Suprapubic skin (tissue), 4 donors: ENCODE data around the gene DEK. TPM values are rescaled to one million over a fixed set of nuclear protein-coding genes. Genes with fewer than 3 reads are reported as not detected.

Experiments used
- DNase-seq, 2 donors: peaks; one replicate each; pipeline ENCODE4 v3.0.0-alpha.2; 2019; ENCODE audit warnings: low spot score in 2 of 2
- H3K27ac ChIP-seq: fragments of 200-600 bp; sonication (generic); one replicate; pipeline ENCODE4 v1.5.1; 2019
- H3K27me3 ChIP-seq: fragments of 200-600 bp; sonication (generic); one replicate; pipeline ENCODE4 v1.5.1; 2019
- H3K36me3 ChIP-seq: fragments of 200-600 bp; sonication (generic); one replicate; pipeline ENCODE4 v1.5.1; 2019
- H3K4me1 ChIP-seq: fragments of 200-600 bp; sonication (generic); one replicate; pipeline ENCODE4 v1.5.1; 2019
- H3K4me3 ChIP-seq: fragments of 200-600 bp; sonication (generic); one replicate; pipeline ENCODE4 v1.5.1; 2019; ENCODE audit warnings: mild to moderate bottlenecking
- H3K9me3 ChIP-seq: fragments of 200-600 bp; sonication (generic); one replicate; pipeline ENCODE4 v1.5.1; 2019
- CTCF ChIP-seq, 2 donors: fragments of 200-600 bp in 1 of 2; fragments of 450-650 bp in 1 of 2; sonication (generic) in 1 of 2; IDR thresholded peaks; one replicate each; pipeline ENCODE4 v1.5.1; 2016 to 2019; ENCODE audit warnings: antibody characterized with exemption in 2 of 2, mild to moderate bottlenecking in 1 of 2, moderate library complexity in 1 of 2
- EP300 ChIP-seq: sonication (generic); formaldehyde crosslinking; IDR thresholded peaks from one replicate; pipeline ENCODE4 v1.6.1; 2017; ENCODE audit warnings: antibody characterized with exemption
- POLR2A ChIP-seq, 2 donors: fragments of 450-650 bp; IDR thresholded peaks; one replicate each; pipeline ENCODE4 v1.6.1; 2017; ENCODE audit warnings: antibody characterized with exemption in 2 of 2, mild to moderate bottlenecking in 2 of 2, moderate library complexity in 2 of 2
- POLR2AphosphoS5 ChIP-seq, 3 donors: sonication (generic); formaldehyde crosslinking; IDR thresholded peaks; one replicate each; pipeline ENCODE4 v1.6.1; 2017; ENCODE audit warnings: antibody characterized with exemption in 3 of 3
- WGBS: methylation state at CpG from one replicate; pipeline ENCODE4 v1.1.5; 2018; 5-methylcytosine and 5-hydroxymethylcytosine counted together
- total RNA-seq, 4 donors: library from RNA; depleted of rRNA; stranded (reverse); fragments of >200 nt; gene quantifications; one replicate each; pipeline ENCODE4 v1.1.0, GENCODE V29; 2016

The DEK gene
- total RNA-seq, 4 donors from 2014 or later: 57.6 to 90.3 (median 64.4) TPM

- Histone ChIP-seq H3K4me1 (peaks cover 5% of the 10 kb centered on the region), H3K27me3 (peaks cover under 1% of the 10 kb centered on the region), H3K27ac (no peak overlapping the region), H3K4me3 (no peak overlapping the region), H3K9me3 (no peaks in the 10 kb centered on the region), H3K36me3 (no peaks in the 10 kb centered on the region)
- no peak for DNase-seq
- no peak for TF ChIP-seq POLR2AphosphoS5 (IDR thresholded peaks at IDR 0.05)
- no peak for TF ChIP-seq POLR2A (IDR thresholded peaks at IDR 0.05)
- no peak for TF ChIP-seq EP300
- TF ChIP-seq CTCF (IDR thresholded peaks at IDR 0.05): no peak
- 94% methylated on average over 4 of the region's 4 CpGs for WGBS
Measured at GRCh38 chr6:18270216-18270615, 5.9 kb upstream of the DEK start.

- TF ChIP-seq POLR2A (IDR thresholded peaks at IDR 0.05) (no peak), POLR2AphosphoS5 (IDR thresholded peaks at IDR 0.05) (no peak), CTCF (IDR thresholded peaks at IDR 0.05) (no peak), EP300 (no peak)
- DNase-seq: no peak
- H3K27ac ChIP-seq: no peak overlapping the region
- no peaks in the 10 kb centered on the region for H3K36me3 ChIP-seq
- H3K27me3 ChIP-seq: no peaks in the 10 kb centered on the region
- 54% methylated on average over 10 of the region's 10 CpGs for whole genome bisulfite sequencing
- H3K4me1 ChIP-seq: peaks cover 9% of the 10 kb centered on the region
- H3K4me3 ChIP-seq: no peak overlapping the region
- no peaks in the 10 kb centered on the region for H3K9me3 ChIP-seq
Measured at GRCh38 chr6:18269717-18270116, 5.4 kb upstream of the DEK start.

DNA sequence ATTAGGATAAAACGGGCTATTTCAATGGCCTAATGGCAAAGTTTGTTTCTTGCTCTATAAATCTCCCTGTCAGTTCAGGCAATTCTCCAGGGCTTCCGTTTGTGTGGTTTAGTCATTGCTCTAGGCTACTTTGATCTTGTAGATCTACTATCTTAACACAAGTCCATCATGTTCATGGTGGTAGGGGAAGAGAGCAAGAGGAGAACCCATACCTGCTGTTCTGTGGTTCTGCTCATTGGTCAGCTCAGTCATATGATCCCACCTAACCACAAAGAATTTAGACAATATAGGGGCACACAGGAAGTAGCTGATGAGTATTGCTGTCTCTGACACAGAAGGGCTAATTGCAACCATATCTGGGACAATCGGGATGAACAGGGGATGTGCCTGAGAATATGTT, 4.9 kb upstream of the DEK start:
- no peak overlapping the region for H3K27ac ChIP-seq
- DNase-seq: no peak
- H3K9me3 ChIP-seq: no peaks in the 10 kb centered on the region
- TF ChIP-seq POLR2AphosphoS5 (IDR thresholded peaks at IDR 0.05): no peak
- peaks cover 9% of the 10 kb centered on the region for H3K4me1 ChIP-seq
- WGBS: 24% methylated on average over 3 of the region's 3 CpGs
- H3K36me3 ChIP-seq: no peaks in the 10 kb centered on the region
- H3K27me3 ChIP-seq: no peaks in the 10 kb centered on the region
- no peak overlapping the region for H3K4me3 ChIP-seq

DNA sequence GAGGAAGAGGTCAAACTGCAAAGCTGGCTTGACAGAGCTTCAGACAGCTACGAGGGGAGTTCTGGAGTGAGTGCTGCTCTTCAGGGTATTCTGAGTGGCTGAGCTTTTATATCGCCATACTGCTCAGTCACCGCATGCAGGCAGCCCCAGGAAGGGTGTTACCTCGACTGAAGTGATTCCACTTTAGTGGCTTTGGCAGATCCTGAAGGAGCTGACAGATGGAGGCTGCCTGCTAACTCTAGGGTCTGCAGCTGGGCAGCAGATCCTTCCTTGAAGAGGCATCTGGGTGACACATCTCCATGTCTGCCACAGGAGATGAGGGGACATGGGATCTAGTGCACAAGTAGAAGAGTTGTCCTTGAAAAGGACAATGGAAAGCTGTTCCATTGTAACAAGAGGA, 3.7 kb upstream of the DEK start:
- Histone ChIP-seq H3K27ac (no peak overlapping the region), H3K27me3 (no peaks in the 10 kb centered on the region), H3K4me1 (peaks cover 11% of the 10 kb centered on the region), H3K9me3 (no peaks in the 10 kb centered on the region), H3K36me3 (no peaks in the 10 kb centered on the region), H3K4me3 (no peak overlapping the region)
- 64% methylated on average over 4 of the region's 4 CpGs for WGBS
- DNase-seq: no peak
- TF ChIP-seq CTCF (IDR thresholded peaks at IDR 0.05) (no peak), EP300 (no peak), POLR2A (IDR thresholded peaks at IDR 0.05) (no peak), POLR2AphosphoS5 (IDR thresholded peaks at IDR 0.05) (no peak)

DNA sequence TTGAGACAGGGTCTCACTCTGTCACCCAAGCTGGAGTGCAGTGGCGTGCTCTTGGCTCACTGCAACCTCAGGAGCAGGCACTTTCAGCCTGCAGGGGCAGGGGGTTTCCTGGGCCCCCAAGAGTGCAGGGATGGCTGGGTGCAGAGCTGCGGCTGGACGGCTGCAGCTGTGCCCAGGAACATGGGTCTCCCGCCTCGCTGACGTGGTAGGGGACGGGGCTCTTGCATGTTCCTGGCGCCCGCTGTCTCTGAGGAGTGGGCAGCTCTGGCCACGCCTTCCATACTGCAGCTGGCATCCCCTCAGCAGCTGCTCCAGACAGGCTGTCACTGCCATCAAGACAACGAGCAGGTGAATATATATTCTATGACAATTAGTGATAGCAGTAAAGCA, 2.2 kb upstream of the DEK start:
- H3K4me1 ChIP-seq: peaks cover 27% of the 10 kb centered on the region
- no peak overlapping the region for H3K4me3 ChIP-seq
- H3K36me3 ChIP-seq: no peaks in the 10 kb centered on the region
- H3K9me3 ChIP-seq: no peaks in the 10 kb centered on the region
- no peak for TF ChIP-seq POLR2A (IDR thresholded peaks at IDR 0.05)
- H3K27me3 ChIP-seq: no peaks in the 10 kb centered on the region
- 96% methylated on average over 11 of the region's 11 CpGs for WGBS
- no peak overlapping the region for H3K27ac ChIP-seq
- DNase-seq: no peak

GRCh38 chr6:18265787-18266522, 1.6 kb upstream of the DEK start:
- no peak overlapping the region for H3K27ac ChIP-seq

More at GRCh38 chr6:18265787-18266522, 1.6 kb upstream of the DEK start:
- H3K4me1 ChIP-seq: peaks cover 32% of the 10 kb centered on the region
- no peaks in the 10 kb centered on the region for H3K9me3 ChIP-seq
- DNase-seq: no peak
- TF ChIP-seq EP300 (no peak), POLR2AphosphoS5 (IDR thresholded peaks at IDR 0.05) (no peak), CTCF (IDR thresholded peaks at IDR 0.05) (no peak), POLR2A (IDR thresholded peaks at IDR 0.05) (no peak)
- WGBS: 96% methylated on average over 8 of the region's 14 CpGs
- H3K36me3 ChIP-seq: no peaks in the 10 kb centered on the region
- H3K27me3 ChIP-seq: no peaks in the 10 kb centered on the region
- H3K4me3 ChIP-seq: no peak overlapping the region
